Colonic mucosa (tissue), 4 donors: ENCODE data around the gene MYO7B. TPM values are rescaled to one million over a fixed set of nuclear protein-coding genes. Genes with fewer than 3 reads are reported as not detected.

Experiments used
- DNase-seq: peaks from one replicate; pipeline ENCODE4 v3.0.0-alpha.2; 2020
- H3K27ac ChIP-seq: fragments of 200-600 bp; one replicate; pipeline ENCODE4 v1.8.0; 2021
- H3K27me3 ChIP-seq: fragments of 200-600 bp; one replicate; pipeline ENCODE4 v1.8.0; 2021
- H3K36me3 ChIP-seq: fragments of 200-600 bp; one replicate; pipeline ENCODE4 v1.8.0; 2021
- H3K4me1 ChIP-seq: fragments of 200-600 bp; one replicate; pipeline ENCODE4 v1.8.0; 2021; ENCODE audit warnings: mild to moderate bottlenecking
- H3K4me3 ChIP-seq: fragments of 200-600 bp; one replicate; pipeline ENCODE4 v1.8.0; 2021
- H3K9ac ChIP-seq, 2 donors: one replicate each; pipeline ENCODE4 v1.7.0; 2013; ENCODE audit warnings: control low read depth in 2 of 2, low read depth in 2 of 2, low read length in 2 of 2
- H3K9me3 ChIP-seq: fragments of 200-600 bp; one replicate; pipeline ENCODE4 v1.8.0; 2021
- CTCF ChIP-seq: fragments of 200-600 bp; IDR thresholded peaks from one replicate; pipeline ENCODE4 v1.8.0; 2022; ENCODE audit warnings: antibody characterized with exemption, mild to moderate bottlenecking
- intact Hi-C: fragments of 100-400 bp; cut with DNase I; formaldehyde crosslinking; loops from one replicate; pipeline ENCODE4 v1.14.1; 2022
- total RNA-seq, 2 donors: library from RNA; stranded (reverse); fragmentation: NEBNext Ultra II Directional in 1 of 2; extraction: Animal tissue kit (Norgen Biotek cat#: 25700) in 1 of 2; gene quantifications; one replicate each; pipeline ENCODE4 v1.2.1, GENCODE V29; 2021
- donor health status: healthy.
- donor health status: DM: no; HTN: no; CAD: no.
- donor health status: DM: no; HTN: no; CAD: no.

Gene MYO7B
- total RNA-seq, 2 donors from 2014 or later, result 159 to 218 TPM

DNA sequence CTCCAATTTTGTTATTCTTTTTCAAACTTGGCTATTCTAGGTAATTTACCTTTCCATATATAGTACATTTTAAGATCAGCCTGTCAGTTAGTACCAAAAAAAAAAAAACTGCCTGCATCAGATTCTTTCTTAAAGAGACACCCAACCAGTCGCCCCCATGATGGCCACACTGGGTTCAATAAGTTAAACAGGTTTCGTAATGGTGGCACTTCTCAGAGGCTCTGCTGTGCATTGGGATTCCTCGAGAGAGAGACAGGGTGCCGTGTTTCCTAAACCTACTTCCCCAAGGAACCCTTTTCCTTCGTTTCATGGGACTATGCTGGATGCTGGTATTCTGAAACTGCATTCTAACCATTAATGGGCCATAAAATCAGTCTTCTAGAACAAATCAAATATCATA, 37.4 kb downstream of the MYO7B start:
- Histone ChIP-seq H3K4me3 (no peak overlapping the region), H3K36me3 (peaks cover 4% of the 10 kb centered on the region), H3K27ac (no peak overlapping the region), H3K9me3 (no peaks in the 10 kb centered on the region), H3K4me1 (no peaks in the 10 kb centered on the region), H3K27me3 (no peaks in the 10 kb centered on the region), H3K9ac (no peak overlapping the region)
- intact Hi-C loops, result no loop called here
- no peak for TF ChIP-seq CTCF
- DNase-seq, result no peak

- Histone ChIP-seq H3K9me3 (no peaks in the 10 kb centered on the region), H3K27ac (no peak overlapping the region), H3K36me3 (peaks cover 4% of the 10 kb centered on the region), H3K4me3 (no peak overlapping the region), H3K4me1 (no peaks in the 10 kb centered on the region), H3K9ac (no peak overlapping the region), H3K27me3 (no peaks in the 10 kb centered on the region)
- intact Hi-C loops, result no loop called here
- TF ChIP-seq CTCF, result no peak
- DNase-seq, result no peak
Observed at GRCh38 chr2:127573298-127573697, 37.8 kb downstream of the MYO7B start.

DNA sequence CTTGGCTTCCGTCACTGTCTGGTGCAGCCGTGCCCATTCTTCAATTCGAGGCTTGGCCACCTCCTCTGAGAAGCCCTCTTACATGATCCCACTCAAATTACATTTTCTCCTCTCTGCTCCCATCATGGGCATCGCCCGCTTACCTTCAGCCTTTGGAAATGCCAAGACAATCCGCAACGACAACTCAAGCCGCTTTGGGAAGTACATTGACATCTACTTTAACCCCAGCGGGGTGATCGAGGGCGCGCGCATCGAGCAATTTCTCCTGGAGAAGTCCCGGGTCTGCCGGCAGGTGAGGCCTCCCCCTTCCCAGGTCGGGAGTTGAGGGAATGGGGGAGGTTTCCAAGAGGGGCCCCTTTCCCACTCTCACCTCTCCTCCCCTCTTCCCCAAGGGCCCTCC, 38.3 kb downstream of the MYO7B start:
- Histone ChIP-seq H3K27ac (no peak overlapping the region), H3K36me3 (peaks cover 4% of the 10 kb centered on the region), H3K4me1 (no peaks in the 10 kb centered on the region), H3K27me3 (no peaks in the 10 kb centered on the region), H3K9me3 (no peaks in the 10 kb centered on the region), H3K9ac (no peak overlapping the region), H3K4me3 (no peak overlapping the region)
- intact Hi-C loops, result no loop called here
- no peak for DNase-seq
- TF ChIP-seq CTCF, result no peak

GRCh38 chr2:127574656-127575055, 39.2 kb downstream of the MYO7B start:
- no peaks in the 10 kb centered on the region for H3K27me3 ChIP-seq
- H3K4me3 ChIP-seq, result no peak overlapping the region
- no peak overlapping the region for H3K9ac ChIP-seq
- DNase-seq, result no peak
- peaks cover 4% of the 10 kb centered on the region for H3K36me3 ChIP-seq
- TF ChIP-seq CTCF, result no peak
- intact Hi-C loops, result no loop called here
- no peaks in the 10 kb centered on the region for H3K4me1 ChIP-seq
- no peaks in the 10 kb centered on the region for H3K9me3 ChIP-seq
- no peak overlapping the region for H3K27ac ChIP-seq

GRCh38 chr2:127575185-127575765, 39.8 kb downstream of the MYO7B start:
- Histone ChIP-seq H3K27me3 (no peaks in the 10 kb centered on the region), H3K4me1 (no peaks in the 10 kb centered on the region), H3K9ac (no peak overlapping the region), H3K27ac (no peak overlapping the region), H3K36me3 (peaks cover 4% of the 10 kb centered on the region), H3K4me3 (no peak overlapping the region), H3K9me3 (no peaks in the 10 kb centered on the region)
- intact Hi-C loops, result no loop called here
- DNase-seq, result no peak
- no peak for TF ChIP-seq CTCF
